H1 (cell line): Measurements from ENCODE around the gene ATP4A. TPM values are rescaled to one million over a fixed set of nuclear protein-coding genes. Genes with fewer than 3 reads are reported as not detected.

Experiments
- polyA plus RNA-seq, 7 experiments: library from polyadenylated mRNA; depleted of rRNA in 3 of 7; stranded (reverse) in 5 of 7; unstranded in 2 of 7; fragments of >200 nt in 5 of 7; fragments of 200-250 nt in 2 of 7; gene quantifications; 1 replicate in 5 of 7; 2 replicates in 1 of 7; 4 replicates in 1 of 7; pipeline versions ENCODE4 v1.2.1 to v1.2.3, GENCODE V29; 2011 to 2013; ENCODE audit warnings: missing spikeins in 2 of 7, mixed read lengths in 2 of 7
- total RNA-seq: library from RNA; stranded (reverse); fragmentation: NEBNext Ultra II Directional; extraction: Animal tissue kit (Norgen Biotek cat#: 25700); gene quantifications from 2 replicates; pipeline ENCODE4 v1.2.1, GENCODE V29; 2021
- TF ChIP-seq, protein P1 (sequence below): fragments of 300-600 bp; sonication (generic); IDR thresholded peaks from 2 replicates; pipeline ENCODE4 v1.7.1; 2012; ENCODE audit warnings: low read length, moderate library complexity, mild to moderate bottlenecking, inconsistent platforms; ENCODE audit not compliant: insufficient replicate concordance

The ATP4A gene
- total and polyA plus RNA-seq, 2 of the 8 experiments (the other 6 are each of a cell fraction or from before 2014, with no cell fraction given), result 0.50 to 1.2 TPM

DNA sequence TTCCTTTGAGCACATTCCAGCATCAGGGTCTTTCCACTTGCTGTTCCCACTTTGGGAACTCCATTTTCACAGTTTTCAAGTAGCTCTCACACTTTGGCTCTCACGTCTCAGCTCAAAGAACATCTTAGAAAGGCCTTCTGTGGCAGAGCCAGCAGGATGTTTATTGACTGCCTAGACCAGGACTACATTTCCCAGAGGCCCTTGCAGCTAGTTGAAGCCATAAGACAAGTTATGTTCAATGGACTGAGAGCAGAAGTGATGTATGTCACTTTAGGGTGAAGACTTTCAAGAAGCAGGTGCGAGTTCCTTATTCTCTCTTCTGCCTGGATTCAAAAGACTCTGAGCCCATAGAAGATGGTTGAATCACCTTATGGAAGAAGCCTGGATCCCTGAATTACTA lies 44.8 kb upstream of the ATP4A start (continued):
- TF ChIP-seq, protein P1, sequence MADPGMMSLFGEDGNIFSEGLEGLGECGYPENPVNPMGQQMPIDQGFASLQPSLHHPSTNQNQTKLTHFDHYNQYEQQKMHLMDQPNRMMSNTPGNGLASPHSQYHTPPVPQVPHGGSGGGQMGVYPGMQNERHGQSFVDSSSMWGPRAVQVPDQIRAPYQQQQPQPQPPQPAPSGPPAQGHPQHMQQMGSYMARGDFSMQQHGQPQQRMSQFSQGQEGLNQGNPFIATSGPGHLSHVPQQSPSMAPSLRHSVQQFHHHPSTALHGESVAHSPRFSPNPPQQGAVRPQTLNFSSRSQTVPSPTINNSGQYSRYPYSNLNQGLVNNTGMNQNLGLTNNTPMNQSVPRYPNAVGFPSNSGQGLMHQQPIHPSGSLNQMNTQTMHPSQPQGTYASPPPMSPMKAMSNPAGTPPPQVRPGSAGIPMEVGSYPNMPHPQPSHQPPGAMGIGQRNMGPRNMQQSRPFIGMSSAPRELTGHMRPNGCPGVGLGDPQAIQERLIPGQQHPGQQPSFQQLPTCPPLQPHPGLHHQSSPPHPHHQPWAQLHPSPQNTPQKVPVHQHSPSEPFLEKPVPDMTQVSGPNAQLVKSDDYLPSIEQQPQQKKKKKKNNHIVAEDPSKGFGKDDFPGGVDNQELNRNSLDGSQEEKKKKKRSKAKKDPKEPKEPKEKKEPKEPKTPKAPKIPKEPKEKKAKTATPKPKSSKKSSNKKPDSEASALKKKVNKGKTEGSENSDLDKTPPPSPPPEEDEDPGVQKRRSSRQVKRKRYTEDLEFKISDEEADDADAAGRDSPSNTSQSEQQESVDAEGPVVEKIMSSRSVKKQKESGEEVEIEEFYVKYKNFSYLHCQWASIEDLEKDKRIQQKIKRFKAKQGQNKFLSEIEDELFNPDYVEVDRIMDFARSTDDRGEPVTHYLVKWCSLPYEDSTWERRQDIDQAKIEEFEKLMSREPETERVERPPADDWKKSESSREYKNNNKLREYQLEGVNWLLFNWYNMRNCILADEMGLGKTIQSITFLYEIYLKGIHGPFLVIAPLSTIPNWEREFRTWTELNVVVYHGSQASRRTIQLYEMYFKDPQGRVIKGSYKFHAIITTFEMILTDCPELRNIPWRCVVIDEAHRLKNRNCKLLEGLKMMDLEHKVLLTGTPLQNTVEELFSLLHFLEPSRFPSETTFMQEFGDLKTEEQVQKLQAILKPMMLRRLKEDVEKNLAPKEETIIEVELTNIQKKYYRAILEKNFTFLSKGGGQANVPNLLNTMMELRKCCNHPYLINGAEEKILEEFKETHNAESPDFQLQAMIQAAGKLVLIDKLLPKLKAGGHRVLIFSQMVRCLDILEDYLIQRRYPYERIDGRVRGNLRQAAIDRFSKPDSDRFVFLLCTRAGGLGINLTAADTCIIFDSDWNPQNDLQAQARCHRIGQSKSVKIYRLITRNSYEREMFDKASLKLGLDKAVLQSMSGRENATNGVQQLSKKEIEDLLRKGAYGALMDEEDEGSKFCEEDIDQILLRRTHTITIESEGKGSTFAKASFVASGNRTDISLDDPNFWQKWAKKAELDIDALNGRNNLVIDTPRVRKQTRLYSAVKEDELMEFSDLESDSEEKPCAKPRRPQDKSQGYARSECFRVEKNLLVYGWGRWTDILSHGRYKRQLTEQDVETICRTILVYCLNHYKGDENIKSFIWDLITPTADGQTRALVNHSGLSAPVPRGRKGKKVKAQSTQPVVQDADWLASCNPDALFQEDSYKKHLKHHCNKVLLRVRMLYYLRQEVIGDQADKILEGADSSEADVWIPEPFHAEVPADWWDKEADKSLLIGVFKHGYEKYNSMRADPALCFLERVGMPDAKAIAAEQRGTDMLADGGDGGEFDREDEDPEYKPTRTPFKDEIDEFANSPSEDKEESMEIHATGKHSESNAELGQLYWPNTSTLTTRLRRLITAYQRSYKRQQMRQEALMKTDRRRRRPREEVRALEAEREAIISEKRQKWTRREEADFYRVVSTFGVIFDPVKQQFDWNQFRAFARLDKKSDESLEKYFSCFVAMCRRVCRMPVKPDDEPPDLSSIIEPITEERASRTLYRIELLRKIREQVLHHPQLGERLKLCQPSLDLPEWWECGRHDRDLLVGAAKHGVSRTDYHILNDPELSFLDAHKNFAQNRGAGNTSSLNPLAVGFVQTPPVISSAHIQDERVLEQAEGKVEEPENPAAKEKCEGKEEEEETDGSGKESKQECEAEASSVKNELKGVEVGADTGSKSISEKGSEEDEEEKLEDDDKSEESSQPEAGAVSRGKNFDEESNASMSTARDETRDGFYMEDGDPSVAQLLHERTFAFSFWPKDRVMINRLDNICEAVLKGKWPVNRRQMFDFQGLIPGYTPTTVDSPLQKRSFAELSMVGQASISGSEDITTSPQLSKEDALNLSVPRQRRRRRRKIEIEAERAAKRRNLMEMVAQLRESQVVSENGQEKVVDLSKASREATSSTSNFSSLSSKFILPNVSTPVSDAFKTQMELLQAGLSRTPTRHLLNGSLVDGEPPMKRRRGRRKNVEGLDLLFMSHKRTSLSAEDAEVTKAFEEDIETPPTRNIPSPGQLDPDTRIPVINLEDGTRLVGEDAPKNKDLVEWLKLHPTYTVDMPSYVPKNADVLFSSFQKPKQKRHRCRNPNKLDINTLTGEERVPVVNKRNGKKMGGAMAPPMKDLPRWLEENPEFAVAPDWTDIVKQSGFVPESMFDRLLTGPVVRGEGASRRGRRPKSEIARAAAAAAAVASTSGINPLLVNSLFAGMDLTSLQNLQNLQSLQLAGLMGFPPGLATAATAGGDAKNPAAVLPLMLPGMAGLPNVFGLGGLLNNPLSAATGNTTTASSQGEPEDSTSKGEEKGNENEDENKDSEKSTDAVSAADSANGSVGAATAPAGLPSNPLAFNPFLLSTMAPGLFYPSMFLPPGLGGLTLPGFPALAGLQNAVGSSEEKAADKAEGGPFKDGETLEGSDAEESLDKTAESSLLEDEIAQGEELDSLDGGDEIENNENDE, result no peak
